GM12892 (cell line): ENCODE data around the gene NET1.

ENCODE experiments used
- POLR2A ChIP-seq: IDR thresholded peaks from 2 replicates; pipeline ENCODE4 v1.6.1; 2011; ENCODE audit warnings: low read depth, low read length, control low read depth
- POLR2AphosphoS5 ChIP-seq: IDR thresholded peaks from 2 replicates; pipeline ENCODE4 v1.6.1; 2011; ENCODE audit warnings: low read depth, low read length, control low read depth
- TAF1 ChIP-seq: IDR thresholded peaks from 2 replicates; pipeline ENCODE4 v1.6.1; 2011; ENCODE audit warnings: low read depth, mild to moderate bottlenecking, control low read depth, low read length, borderline replicate concordance

GRCh38 chr10:5506246-5506645, 93.9 kb downstream of the NET1 start:
- TF ChIP-seq TAF1, result no peak
- no peak for TF ChIP-seq POLR2A
- TF ChIP-seq POLR2AphosphoS5, result no peak
